ES-I3 (cell line): ENCODE measurements around the gene ARG2.

Source experiments
- H3K36me3 ChIP-seq: 2 replicates; pipeline ENCODE4 v1.6.1; 2013; ENCODE audit warnings: mild to moderate bottlenecking, low read length, control low read depth, moderate library complexity; ENCODE audit not compliant: insufficient read depth
- H3K4me1 ChIP-seq: 2 replicates; pipeline ENCODE4 v1.6.1; 2013; ENCODE audit warnings: mild to moderate bottlenecking, control low read depth, low read length; ENCODE audit not compliant: insufficient read depth
- H3K9ac ChIP-seq: 2 replicates; pipeline ENCODE4 v1.6.1; 2013; ENCODE audit warnings: low read depth, mild to moderate bottlenecking, low read length, moderate library complexity
- H3K9me3 ChIP-seq: 2 replicates; pipeline ENCODE4 v1.6.1; 2013; ENCODE audit warnings: mild to moderate bottlenecking, low read length, moderate library complexity; ENCODE audit not compliant: control insufficient read depth, insufficient read depth

ARG2 gene

GRCh38 chr14:67668559-67668958 lies 48.8 kb downstream of the ARG2 start:
- Histone ChIP-seq H3K4me1 (peaks cover 2% of the 10 kb centered on the region), H3K9me3 (no peaks in the 10 kb centered on the region), H3K9ac (no peak overlapping the region)

DNA sequence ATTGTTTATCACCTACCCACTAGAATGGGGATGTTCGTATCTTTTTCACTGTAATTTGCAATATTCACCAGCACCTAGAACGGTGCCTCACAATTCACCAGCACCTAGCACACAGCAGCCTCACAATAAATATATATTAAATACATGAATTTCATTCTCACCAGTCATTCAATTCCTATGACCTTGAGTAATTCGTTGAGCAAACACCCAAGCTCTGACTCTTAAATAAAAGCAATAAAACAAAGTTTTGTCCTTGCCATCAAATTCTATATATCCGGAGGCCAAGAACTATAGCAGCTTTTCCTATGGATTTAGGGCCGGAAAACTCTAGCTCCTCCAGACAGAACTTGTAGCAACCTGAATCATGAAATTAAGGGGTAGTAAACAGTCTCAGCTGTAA lies 53.7 kb downstream of the ARG2 start:
- Histone ChIP-seq H3K9ac (peak overlapping the region; percentile 95; the same call in 1 of the 2 replicates), H3K9me3 (no peaks in the 10 kb centered on the region), H3K36me3 (peaks cover 5% of the 10 kb centered on the region; the same call in 1 of the 2 replicates), H3K4me1 (peaks cover 6% of the 10 kb centered on the region)

More at GRCh38 chr14:67668559-67668958, 48.8 kb downstream of the ARG2 start:
- no peaks in the 10 kb centered on the region for H3K36me3 ChIP-seq

- Histone ChIP-seq H3K4me1 (peaks cover 6% of the 10 kb centered on the region; the same call in 1 of the 2 replicates), H3K9ac (peak overlapping the region; percentile 95), H3K36me3 (peaks cover 7% of the 10 kb centered on the region; the same call in 1 of the 2 replicates), H3K9me3 (no peaks in the 10 kb centered on the region)
Measured at GRCh38 chr14:67674139-67674479, 54.4 kb downstream of the ARG2 start.

GRCh38 chr14:67674480-67675218 lies 54.9 kb downstream of the ARG2 start, which contains the start of gene VTI1B:
VTI1B (minus strand) TSS chr14:67674632; CDS start chr14:67674489, 143 bp downstream.
- no peaks in the 10 kb centered on the region for H3K9me3 ChIP-seq
- H3K9ac ChIP-seq: peak within 1 kb of the TSS; percentile 95
- peaks cover 6% of the 10 kb centered on the region; the same call in 1 of the 2 replicates for H3K4me1 ChIP-seq
- peaks cover 7% of the 10 kb centered on the region; the same call in 1 of the 2 replicates for H3K36me3 ChIP-seq

GRCh38 chr14:67675219-67675582 lies 55.5 kb downstream of the ARG2 start:
- H3K9me3 ChIP-seq: no peaks in the 10 kb centered on the region
- H3K9ac ChIP-seq: peak overlapping the region; percentile 95; the same call in 1 of the 2 replicates
- H3K36me3 ChIP-seq: peaks cover 9% of the 10 kb centered on the region; the same call in 1 of the 2 replicates
- peaks cover 6% of the 10 kb centered on the region; the same call in 1 of the 2 replicates for H3K4me1 ChIP-seq

- Histone ChIP-seq H3K9ac (no peak overlapping the region), H3K36me3 (peaks cover 24% of the 10 kb centered on the region), H3K9me3 (no peaks in the 10 kb centered on the region), H3K4me1 (no peaks in the 10 kb centered on the region; the same call in 1 of the 2 replicates)
Measured at GRCh38 chr14:67679006-67679405, 59.3 kb downstream of the ARG2 start.

GRCh38 chr14:67680121-67680602 lies 60.4 kb downstream of the ARG2 start:
- H3K36me3 ChIP-seq: peaks cover 32% of the 10 kb centered on the region

DNA sequence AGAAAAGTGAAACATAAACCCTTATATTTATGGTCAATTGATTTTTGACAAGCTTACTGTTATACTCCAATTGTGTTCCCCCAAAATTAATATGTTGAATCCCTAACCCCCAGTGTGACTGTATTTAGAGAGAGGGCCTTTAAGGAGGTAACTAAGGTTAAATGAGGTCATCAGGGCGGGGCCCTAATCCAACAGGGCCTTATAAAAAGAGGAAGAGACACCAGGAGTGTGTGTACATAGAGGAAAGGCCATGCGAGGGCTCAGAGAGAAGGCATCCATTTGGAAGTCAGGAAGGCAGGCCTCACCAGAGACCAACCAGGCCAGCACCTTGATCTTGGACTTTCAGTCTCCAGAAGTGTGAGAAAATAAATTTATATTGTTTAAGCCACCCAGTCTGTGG lies 61.2 kb downstream of the ARG2 start:
- Histone ChIP-seq H3K4me1 (no peaks in the 10 kb centered on the region; the same call in 1 of the 2 replicates), H3K9me3 (no peaks in the 10 kb centered on the region), H3K36me3 (peaks cover 36% of the 10 kb centered on the region), H3K9ac (no peak overlapping the region)

More at GRCh38 chr14:67680121-67680602, 60.4 kb downstream of the ARG2 start:
- Histone ChIP-seq H3K4me1 (no peaks in the 10 kb centered on the region; the same call in 1 of the 2 replicates), H3K9ac (no peak overlapping the region), H3K9me3 (no peaks in the 10 kb centered on the region)

- H3K9ac ChIP-seq: no peak overlapping the region
- no peaks in the 10 kb centered on the region for H3K4me1 ChIP-seq
- peaks cover 46% of the 10 kb centered on the region for H3K36me3 ChIP-seq
- no peaks in the 10 kb centered on the region for H3K9me3 ChIP-seq
Measured at GRCh38 chr14:67683842-67684241, 64.1 kb downstream of the ARG2 start.

DNA sequence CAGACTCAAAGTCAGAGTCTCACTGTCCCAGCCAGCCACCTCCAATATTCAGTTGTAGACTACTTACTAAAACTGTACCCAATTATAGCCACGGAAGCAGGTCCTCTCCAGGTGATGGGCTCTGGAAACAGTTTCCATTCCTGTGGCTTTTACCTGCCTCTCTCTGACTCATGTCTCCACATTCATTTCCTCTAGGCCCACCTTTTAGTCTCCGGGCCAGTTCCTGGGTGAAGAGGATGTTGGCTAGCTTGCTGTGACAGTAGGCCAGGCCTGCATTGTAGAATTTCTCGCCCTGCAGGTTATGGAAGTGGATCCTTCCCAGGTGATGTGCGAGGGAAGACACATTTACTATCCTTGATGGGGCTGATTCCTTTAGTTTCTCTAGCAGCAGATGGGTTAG lies 70.3 kb downstream of the ARG2 start:
- Histone ChIP-seq H3K9ac (no peak overlapping the region), H3K36me3 (peaks cover 57% of the 10 kb centered on the region), H3K4me1 (no peaks in the 10 kb centered on the region; the same call in 1 of the 2 replicates), H3K9me3 (no peaks in the 10 kb centered on the region)

DNA sequence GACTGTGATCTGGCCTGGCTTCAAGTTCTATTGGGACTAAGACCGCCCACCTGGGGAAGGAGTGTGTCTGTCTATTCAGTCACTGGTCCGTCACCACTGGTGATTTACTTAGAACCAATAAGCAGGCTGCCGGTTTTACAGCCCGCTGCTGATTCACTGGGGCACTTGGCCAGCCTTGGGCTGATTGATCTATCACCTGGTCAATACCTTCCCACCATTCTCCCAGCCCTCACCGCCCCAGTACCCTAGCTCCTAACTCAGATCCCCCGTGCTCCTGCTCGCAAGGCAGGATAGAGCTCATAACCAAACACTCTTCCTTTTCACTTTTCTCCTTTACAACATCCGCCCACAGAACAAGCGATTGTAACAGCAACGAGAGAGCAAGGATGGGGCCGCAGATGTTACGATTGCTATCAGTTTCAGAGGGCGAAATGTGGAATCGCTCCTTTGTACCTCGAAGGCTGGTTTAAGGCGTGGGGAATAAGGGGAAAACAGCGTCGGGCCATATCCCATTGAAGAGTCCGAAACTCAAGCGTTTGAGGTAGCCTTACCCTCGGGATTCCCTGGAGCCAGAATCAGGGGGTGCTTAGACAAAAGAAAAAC lies 75.2 kb downstream of the ARG2 start:
- no peaks in the 10 kb centered on the region for H3K9me3 ChIP-seq
- H3K9ac ChIP-seq: peak overlapping the region; percentile 100
- peaks cover 24% of the 10 kb centered on the region for H3K36me3 ChIP-seq
- H3K4me1 ChIP-seq: no peaks in the 10 kb centered on the region; the same call in 1 of the 2 replicates

GRCh38 chr14:67695394-67695949 lies 75.8 kb downstream of the ARG2 start, which contains the start of gene RDH11:
RDH11 (minus strand) TSS chr14:67695764; CDS start chr14:67695703, 61 bp downstream.
- Histone ChIP-seq H3K4me1 (no peaks in the 10 kb centered on the region; the same call in 1 of the 2 replicates), H3K9me3 (no peaks in the 10 kb centered on the region), H3K36me3 (peaks cover 19% of the 10 kb centered on the region; the same call in 1 of the 2 replicates), H3K9ac (peak within 1 kb of the TSS; percentile 100)

DNA sequence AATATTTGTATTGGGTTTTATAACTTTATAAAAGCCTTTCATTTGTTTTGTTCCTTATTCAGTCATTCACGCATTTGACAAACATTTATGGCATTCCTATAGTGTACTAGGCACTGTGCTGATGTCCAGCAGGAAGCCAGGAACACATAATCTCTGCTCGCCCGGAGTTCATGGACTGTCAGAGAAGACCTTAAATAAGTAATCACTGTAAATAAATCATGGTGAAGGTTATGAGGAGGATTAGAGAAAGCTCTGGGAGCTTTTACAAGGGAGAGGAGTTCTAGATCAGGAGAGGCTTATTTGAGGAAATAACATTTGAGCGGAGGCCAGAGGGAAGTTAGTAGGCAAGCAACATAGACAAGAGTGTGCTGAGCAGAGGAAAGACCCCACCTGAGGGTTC lies 77.3 kb downstream of the ARG2 start:
- Histone ChIP-seq H3K9me3 (no peaks in the 10 kb centered on the region), H3K4me1 (no peaks in the 10 kb centered on the region; the same call in 1 of the 2 replicates), H3K36me3 (peaks cover 5% of the 10 kb centered on the region; the same call in 1 of the 2 replicates), H3K9ac (no peak overlapping the region)

- no peaks in the 10 kb centered on the region; the same call in 1 of the 2 replicates for H3K4me1 ChIP-seq
- no peaks in the 10 kb centered on the region for H3K36me3 ChIP-seq
- H3K9ac ChIP-seq: no peak overlapping the region
- H3K9me3 ChIP-seq: no peaks in the 10 kb centered on the region
Measured at GRCh38 chr14:67698179-67698578, 78.5 kb downstream of the ARG2 start.
